ENCODE data around the gene TOMM7. TPM values are rescaled to one million over a fixed set of nuclear protein-coding genes. Genes with fewer than 3 reads are reported as not detected.

The TOMM7 gene
- total and polyA plus RNA-seq, 9 of the 15 experiments (the other 6 are each of a cell fraction or from before 2014, with no cell fraction given): 283 to 1,717 (median 638) TPM

DNA sequence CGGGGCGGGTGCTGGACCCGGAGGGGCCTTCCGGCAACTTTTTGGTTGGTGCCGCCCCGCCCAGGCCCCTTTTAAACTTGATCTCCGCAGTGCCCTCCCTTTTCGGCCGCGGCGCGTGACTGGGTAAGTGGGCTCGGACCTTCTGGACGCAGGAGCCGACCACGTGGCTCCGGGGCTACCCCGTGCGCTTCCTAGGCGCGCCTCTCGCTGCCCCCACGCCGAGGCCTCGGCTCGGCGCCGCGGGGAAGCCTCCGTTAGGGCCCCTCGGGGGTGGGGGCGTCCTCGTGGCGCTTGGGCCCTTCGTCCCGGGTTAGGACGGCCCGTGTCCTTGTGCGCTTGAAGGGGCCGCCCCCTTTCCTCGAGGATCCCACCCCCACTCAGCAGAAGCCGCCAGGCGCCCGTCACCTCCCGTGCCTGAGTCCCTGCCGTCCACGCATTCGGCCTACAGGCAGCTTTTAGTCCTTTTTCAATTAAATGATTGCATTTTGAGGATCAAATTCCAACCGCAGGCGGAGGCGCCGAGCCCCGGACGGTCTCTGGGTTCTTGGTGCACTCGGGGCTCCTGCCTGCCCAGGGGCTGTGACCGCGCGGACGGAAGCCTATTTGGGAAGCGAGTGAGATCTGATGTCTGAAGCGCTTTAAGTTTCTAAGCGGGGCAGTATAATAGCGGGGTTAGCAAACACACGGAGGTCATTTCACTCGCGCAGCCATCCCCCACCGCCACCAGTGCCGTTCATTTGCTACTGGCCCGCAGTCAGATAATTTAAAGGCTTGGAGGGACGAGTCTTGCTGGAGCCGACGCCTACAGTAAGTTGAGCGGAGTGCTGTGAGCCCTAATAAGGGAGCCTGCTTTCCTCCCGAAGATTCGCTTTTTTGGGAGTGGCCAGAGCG is 31.8 kb upstream of the TOMM7 start (continued):
- TF ChIP-seq ZFX (CRISPR knock-in tag; IDR thresholded peaks at IDR 0.05) (peak; percentile 97), HNRNPLL (IDR thresholded peaks at IDR 0.05; ENCODE audit: low read depth, low read length, poor library complexity, severe bottlenecking) (peak; percentile 40), XRCC3 (IDR thresholded peaks at IDR 0.05) (no peak), MYBL2 (IDR thresholded peaks at IDR 0.05; ENCODE audit: low read depth) (peak; percentile 35; the same call in 1 of the 2 replicates), MYBL2 (CRISPR knock-in tag; IDR thresholded peaks at IDR 0.05; ENCODE audit: borderline replicate concordance) (no peak), BHLHE40 (IDR thresholded peaks at IDR 0.05; ENCODE audit: low read length) (peak; percentile 92), SOX6 (IDR thresholded peaks at IDR 0.05) (peak; percentile 36), ZNF695 (CRISPR knock-in tag; IDR thresholded peaks at IDR 0.05) (no peak), ILK (tag; IDR thresholded peaks at IDR 0.05; ENCODE audit: borderline replicate concordance, low read depth) (no peak), SP2 (IDR thresholded peaks at IDR 0.05; ENCODE audit: extremely low read depth, low read depth, low read length, poor library complexity, severe bottlenecking) (no peak), CHD7 (IDR thresholded peaks at IDR 0.05; ENCODE audit: low read depth, low read length) (no peak), RB1 (IDR thresholded peaks at IDR 0.05; ENCODE audit: low read depth) (peak; percentile 90), YBX1 (IDR thresholded peaks at IDR 0.05) (no peak), U2AF1 (optimal IDR thresholded peaks at IDR 0.05; ENCODE audit: low read depth, low read length) (peak; percentile 66)
- TF ChIP-seq, protein P1, sequence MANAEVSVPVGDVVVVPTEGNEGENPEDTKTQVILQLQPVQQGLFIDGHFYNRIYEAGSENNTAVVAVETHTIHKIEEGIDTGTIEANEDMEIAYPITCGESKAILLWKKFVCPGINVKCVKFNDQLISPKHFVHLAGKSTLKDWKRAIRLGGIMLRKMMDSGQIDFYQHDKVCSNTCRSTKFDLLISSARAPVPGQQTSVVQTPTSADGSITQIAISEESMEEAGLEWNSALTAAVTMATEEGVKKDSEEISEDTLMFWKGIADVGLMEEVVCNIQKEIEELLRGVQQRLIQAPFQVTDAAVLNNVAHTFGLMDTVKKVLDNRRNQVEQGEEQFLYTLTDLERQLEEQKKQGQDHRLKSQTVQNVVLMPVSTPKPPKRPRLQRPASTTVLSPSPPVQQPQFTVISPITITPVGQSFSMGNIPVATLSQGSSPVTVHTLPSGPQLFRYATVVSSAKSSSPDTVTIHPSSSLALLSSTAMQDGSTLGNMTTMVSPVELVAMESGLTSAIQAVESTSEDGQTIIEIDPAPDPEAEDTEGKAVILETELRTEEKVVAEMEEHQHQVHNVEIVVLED (CRISPR knock-in tag; IDR thresholded peaks at IDR 0.05): peak; percentile 49

Measured in K562 (cell line).